HG02852 (cell line): ENCODE data around the gene NXPH1.

Experiments
- ATAC-seq: cut with Tn5 transposase; IDR thresholded peaks from one replicate; pipeline ENCODE4 v1.9.1; 2021; ENCODE audit warnings: mild to moderate bottlenecking, moderate library complexity; ENCODE audit not compliant: unreplicated experiment

Gene NXPH1

DNA sequence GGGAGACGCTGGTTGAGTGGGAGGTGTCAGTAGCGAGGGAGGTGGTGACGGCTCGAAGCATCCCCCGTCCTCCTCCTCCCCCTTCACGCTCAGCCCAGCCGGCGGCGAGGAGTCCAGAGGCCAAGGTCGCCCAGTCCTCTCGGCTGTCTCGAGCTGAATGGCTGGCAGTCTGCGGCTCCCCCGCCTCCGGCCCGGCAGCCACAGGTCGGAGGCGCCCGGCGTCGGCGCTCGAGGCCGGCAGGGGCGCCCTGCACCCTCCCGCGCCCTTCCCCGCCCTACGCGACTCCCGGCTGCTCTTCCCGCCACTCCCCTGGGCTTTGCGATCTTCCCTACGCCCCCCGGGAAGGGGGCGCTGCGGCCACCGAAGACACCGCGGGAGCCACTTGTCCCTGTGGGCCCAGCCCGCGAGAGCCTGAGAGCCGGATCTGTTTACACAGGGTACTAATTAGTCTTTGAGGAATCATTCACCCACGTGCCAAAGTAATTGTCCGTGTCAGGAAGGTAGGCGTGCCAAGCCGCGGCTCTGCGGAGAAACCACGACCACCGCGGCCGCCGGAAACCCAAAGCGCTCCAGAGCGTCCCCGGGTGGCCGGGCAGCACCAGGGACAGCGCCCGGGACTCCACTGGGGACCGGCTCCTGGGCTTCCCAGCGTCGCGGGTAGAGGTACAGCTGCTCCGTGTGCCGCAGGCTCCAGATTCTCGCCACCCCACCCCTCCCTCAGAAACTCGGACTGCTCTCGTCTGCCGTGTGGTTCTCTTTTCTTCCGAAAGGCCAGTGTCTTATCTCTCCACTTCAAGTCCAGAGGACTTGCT is at the start of gene NXPH1:
Gene NXPH1 (plus strand): TSS at position 133 of the 813 bp plus-strand sequence.
- no peak for ATAC-seq

DNA sequence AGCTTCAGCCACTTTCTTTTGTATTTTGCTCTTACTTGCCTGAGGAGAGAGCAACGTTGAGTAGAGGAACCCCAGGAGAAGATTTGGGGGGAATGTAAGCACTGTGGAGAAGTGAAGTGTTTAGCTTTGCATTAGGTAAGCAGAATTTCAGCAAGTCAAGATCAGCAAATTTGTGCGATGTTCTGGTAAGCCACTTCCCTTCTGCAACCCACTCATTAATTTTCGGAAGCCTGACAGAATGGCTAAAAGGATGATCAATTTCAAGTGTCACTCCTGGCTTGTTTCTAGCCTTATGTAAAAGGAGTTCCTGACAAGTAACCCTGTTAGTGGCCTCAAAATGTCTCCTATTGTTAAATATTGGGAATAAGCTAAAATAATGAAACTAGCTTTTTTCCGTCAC is 48.5 kb upstream of the NXPH1 start:
- ATAC-seq: peak; percentile 26

DNA sequence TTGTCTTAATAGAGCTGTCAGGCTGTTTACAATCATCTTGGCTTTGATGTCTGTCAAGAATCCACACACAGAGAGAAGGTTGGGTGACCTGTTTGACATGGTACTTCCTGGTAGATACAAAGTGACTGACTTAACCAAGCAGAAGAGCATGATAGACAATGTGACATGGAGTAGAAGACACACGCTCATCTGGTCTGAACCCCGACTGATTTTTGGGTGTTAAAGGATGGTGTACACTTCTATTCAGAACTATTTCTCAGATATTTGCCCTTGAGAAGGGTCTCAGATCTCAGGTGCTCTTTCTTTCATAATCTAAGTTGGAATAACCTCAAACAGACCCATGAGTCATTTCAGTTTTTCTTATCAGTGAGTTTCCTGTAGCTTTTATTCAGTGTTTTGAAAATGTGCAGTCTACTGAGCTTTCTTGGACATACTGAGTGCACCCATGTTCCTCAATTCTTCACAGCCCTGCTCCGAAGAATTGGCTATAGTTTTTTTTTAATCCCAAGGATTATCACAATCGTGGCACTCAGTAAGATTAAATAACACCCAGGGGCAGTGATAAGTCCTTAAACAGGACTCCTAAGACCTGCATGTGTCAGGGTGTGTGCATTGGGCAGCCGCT is 46.4 kb upstream of the NXPH1 start:
- peak; percentile 82 for ATAC-seq

DNA sequence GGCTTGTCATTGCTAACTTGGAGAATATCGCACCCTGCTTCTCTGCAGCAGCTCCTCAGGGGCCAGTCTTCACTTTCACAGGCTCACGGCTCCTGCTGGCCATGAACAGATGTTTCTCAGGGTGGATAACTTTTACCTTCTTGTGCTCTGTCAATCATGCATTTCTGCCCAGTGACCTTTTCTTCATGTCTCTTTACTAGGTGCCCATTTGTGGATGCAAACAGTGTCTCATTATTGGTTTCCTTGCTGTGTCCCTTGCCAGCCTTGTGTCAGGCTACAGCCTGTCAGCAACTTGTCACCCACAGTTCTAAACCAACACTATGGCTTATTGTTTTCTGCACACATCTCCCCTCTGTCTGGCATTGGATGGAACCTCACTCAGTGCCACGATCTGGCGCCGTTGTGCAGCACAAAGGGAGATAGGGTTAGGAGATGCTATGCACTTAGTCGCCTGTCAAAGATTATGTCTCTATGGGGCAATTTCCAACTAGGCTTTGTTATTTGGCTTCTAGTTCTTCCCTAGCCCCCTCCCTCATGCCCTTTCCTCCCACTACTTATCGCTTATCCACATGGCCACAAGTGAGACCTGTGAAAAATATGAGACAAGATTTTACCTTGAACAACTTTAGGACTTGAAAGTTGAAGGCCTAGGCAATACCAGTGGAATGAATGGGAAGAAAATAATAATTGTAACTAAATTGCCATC is 45.7 kb upstream of the NXPH1 start:
- ATAC-seq: peak; percentile 62

DNA sequence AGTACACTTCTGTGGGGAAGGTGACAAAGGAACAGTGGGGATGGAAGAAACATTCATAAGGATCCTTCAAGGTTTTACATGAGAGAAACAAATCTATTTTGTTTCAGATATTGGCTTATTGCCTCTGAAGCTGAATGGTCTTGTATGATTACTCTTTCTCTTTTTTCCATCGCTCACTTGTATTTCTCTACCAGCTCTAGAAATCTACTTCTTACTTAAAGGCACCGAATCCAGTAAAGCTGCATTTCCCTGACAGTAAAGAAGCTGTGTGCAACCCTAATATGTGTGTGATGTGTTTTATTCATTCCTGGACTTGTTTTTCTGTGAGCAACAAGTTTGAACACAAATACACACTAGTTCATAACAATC is 45.2 kb upstream of the NXPH1 start:
- no peak for ATAC-seq

DNA sequence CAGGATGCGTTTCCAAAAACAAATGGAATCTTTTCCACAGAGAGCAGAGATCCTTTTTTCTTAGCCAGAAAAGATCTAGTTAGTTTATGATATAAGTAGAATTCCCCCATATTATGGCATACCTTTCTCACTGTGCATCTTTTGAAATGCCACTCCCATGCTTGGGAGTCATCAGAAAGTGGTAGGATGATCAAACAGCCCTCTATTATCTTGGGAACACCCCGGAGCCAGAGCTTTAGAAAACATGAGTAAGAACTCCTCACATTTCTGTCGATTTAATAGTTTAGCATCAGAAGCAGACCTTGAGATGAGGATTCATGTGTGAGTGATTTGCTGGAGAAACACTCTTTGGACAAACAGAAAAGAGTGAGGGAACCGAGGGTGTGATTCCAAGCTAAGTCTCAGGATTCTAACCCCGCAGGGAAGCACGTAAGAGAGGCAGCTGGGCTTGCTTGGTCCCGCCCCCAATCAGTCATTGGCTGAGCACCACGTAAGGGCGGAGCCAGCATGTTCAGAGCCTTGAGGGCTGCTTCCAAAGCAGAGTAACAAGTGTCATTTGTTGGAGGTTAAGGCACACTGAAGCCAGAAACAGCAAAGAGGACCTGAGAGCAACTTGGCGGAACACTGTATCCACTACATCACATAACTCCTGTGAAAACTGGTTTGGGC is 43.7 kb upstream of the NXPH1 start:
- no peak for ATAC-seq

DNA sequence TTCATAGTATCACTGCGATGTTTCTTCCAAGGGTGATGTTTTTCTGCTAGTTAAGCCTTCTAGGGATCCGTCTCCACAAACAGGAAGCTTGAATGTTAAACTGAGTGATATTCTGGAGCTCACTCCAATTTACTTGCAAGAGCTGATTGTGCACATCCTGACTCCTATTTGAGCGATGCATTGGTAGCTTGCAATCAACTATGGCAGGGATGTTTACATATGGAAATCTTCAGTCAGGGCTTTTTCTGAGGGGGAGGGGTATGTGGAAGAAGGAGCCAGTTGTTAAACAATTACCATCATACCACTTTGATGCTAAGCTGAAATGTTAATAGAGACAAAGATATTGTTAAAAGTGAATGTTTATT is 43.2 kb upstream of the NXPH1 start:
- no peak for ATAC-seq

DNA sequence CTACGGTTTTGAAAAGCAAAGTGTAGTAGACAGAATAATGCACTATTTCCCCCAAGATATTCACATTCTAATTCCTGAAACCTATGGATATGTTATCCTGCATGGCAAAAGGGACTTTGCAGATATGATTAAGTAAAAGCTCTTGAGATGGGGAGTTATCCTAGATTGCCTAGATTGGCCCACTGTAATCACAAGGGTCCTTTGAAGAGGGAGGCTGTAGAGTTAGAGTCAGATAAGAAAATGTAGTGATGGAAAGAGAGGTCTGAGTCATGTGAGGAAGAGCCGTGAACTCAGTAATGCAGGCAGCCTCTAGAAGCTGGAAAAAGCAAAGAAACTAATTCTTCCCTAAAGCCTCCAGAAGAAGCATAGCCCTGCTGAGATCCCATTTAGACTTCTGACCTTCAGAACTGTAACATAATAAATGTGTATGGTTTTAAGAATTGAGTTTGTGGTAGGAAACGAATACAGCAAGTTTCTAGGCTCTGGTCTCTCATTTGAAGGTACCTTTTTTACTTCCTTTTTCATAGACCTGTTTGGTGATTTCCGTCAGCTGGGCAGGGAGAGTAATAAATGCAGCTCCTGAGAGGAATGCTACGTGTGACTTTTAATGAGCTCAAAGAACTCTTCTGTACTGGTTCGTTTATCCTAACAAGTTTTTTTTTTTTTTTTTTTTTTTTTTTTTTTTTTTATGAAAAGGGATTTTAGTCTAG is 41.9 kb upstream of the NXPH1 start:
- ATAC-seq: no peak

DNA sequence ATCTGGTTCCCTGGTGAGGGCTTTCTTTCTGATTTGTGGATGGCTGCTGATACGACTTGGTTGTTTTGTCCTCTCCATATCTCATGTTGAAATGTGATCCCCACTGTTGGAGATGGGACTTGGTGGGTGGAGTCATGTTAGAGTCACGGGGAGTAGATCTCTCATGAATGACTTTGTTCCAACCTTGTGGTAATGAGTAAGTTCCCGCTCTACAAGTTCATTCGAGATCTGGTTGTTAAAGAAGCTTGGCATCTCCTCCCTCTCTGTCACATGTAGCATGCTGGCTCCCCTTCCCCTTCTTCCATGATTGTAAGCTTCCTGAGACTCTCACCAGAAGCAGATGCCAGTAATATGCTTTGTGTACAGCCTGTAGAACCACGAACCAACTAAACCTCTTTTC is 37.1 kb upstream of the NXPH1 start:
- no peak for ATAC-seq

DNA sequence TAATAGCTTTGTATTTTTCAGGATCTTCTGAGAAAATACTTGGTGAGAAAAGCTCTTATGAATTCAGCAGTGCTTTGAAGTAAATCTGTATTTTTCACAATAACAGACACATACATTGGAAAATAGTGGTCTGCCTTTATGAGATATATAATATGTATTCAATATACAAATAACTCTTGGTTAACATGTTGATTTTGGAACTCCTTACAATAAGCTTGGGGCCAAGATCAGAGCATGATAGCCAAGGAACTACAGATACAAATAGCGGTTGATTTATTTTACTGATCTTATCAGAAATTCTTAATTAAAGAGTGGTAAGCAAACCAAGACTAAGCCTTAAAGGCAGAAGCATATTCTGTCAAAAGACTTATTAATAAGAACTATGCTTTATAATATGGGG is 24.5 kb upstream of the NXPH1 start:
- ATAC-seq: no peak

DNA sequence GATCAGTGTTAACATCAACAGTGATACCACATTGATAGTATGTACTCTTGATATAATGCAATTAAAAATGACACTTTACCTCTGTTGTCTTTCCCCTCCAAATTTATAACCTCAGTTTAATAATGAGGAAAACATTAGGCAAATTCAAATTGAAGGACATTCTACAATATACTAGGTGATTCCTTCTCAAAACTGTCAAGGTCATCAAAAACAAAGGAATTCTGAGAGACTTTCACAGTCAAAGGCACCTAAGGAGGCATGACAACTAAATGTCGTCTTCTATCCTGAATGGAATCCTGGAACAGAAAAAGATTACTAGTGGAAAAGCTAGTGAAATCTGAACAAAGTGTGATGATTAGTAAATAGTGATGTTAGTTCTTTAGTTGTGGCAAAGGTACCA is 22.3 kb upstream of the NXPH1 start:
- ATAC-seq: no peak

DNA sequence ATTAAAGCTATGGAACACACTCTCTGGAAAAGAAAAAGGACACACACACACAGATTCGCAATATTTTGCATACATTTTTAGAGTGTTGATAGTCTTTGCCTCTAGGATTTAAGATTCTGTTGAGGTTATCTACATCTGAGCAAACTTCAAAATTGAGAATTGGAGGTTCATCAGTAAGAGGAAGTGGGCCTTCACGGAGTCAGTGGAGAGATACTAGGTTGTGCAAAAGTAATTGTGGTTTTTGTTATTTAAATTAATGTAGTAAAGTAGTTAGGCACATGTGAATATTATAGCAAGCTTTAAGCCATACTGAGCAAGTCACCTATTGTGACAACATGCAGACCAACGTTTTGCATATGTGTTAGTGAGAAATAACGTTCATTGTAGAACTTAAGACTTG is 19.8 kb upstream of the NXPH1 start:
- no peak for ATAC-seq

DNA sequence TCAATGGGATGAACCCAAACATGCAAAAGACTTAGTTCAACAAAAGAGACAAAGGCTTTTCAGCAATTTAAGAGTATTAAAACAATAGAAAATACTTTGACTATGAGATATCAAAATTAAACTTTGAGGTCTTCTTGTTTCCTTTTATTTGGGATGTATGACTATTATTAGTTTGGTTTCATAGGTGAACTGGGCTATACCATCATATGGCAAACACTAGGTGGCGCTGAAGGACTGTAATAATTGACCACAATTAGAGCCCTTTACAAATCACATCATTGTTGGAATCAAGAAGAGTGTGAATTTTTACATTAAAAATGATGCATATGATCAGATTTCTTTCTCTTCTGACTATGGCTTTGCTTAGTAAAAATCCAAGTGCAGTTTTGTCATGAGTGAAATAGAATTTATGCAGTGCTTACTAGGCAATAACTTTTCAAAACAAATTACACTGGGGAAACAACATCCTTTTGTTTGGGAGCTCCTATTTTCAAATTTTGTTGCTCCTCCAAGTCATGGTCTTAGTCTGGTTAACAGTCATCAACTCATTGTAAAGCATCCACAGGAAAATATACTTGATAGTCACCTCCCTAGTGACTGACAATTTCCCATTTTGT is 14.7 kb upstream of the NXPH1 start:
- ATAC-seq: peak; percentile 87

DNA sequence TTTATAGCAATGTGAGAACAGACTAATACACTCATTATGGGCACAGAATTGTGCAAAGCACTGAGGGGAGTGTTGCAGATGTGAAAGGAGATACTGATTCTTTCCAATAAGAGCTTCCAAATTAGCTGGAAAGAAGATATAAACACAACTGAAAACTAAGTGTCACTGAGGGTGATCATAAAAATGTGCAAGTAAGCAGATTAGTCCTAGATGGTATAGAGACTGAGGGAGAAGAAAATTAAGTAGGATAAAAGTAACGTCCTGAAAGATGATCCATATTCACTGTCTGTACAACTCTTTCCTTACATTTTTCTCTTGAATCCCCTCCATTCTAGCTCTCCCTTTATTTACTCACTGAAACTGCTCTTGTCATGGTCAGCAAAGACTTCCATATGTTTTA is 11.2 kb upstream of the NXPH1 start:
- no peak for ATAC-seq

DNA sequence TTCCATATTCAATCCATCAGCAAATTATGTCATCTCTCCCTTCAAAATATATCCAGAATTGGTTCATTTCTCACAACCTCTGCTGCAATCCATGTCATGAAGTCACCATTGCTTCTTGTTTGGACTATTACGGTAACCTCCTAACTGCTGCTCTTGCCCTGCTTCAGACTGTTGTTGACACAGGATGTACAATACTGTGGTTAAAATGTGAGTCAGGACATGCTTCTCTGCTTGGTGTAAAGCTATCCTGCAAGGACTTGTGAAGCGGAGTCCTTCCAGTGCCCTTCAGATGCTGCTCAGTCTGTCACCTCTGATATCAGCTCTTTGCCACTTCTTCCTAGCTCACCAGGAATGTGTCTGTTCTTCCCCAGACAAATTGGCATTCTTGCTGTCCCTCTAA is 10.4 kb upstream of the NXPH1 start:
- no peak for ATAC-seq

DNA sequence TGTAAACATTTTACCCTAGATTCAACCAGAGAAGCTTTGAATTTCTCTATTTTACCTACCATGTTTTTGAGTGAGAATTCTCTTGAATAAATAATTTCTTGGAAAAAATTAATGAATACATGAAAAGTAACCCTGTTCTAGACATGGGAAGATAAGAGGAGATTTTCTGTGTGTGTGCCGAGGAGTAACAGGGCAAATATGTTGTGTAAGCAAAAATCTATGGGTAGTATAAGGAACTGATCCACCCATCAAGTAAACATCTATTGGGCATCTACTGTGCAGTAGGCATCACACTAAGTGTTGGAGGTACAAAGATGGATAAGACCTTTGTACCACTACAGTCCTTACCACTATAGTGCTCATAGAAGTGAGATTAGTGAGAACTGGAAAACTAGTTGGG is 8.2 kb upstream of the NXPH1 start:
- no peak for ATAC-seq

DNA sequence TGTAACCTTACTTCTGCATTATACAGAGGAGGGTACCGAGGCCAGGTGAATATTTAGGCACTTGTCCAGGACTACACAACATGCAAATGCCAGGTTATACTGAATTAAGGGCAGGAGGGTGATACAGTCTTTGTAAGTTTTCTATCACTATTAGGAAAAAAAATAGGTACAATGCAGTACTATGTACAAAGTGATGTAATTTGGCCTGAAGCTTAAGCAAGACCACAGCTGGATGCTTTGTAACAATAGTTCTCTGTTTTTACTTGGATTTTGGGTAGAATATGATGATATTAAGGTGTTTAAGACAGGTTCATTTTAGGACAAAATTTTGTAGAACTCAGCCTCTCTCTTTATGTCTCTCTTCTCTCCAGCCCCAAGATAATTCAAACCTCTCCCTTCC is 2.8 kb upstream of the NXPH1 start:
- no peak for ATAC-seq

DNA sequence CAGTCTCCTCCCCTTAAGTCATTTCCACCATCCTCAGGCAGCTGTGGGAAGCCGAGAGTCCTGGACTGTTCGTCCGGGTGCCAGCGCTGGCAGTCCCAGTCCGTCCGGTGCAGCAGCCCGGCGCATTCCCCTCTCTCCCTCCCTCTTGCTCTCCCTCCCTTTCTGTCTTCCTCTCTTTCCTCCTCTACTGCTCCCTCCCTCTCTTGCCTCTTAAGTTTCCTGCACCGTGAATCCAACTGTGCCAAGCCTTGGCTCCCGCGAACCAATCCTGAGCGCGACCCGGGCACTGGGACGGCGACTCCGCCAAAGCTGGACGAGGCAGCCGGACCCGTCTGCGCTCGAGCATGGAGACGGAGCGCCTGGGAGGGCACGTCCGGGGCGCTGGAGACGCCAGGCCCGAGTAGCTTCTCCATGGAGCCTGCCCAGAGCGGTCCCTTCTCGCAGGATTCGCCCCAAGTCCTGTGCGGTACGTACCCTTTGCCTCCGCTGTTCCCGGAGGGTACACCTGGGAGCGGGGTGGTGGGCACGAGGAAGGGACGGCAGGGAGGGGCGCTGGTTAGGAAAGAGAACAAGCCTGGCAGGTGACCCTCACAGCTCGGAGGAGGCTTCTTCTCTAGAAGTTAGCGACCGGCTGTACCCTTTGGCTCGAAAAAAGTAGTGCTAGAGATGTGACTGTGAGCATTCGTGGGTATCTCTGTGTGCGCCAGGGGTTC is 1.0 kb downstream of the NXPH1 start:
- no peak for ATAC-seq

DNA sequence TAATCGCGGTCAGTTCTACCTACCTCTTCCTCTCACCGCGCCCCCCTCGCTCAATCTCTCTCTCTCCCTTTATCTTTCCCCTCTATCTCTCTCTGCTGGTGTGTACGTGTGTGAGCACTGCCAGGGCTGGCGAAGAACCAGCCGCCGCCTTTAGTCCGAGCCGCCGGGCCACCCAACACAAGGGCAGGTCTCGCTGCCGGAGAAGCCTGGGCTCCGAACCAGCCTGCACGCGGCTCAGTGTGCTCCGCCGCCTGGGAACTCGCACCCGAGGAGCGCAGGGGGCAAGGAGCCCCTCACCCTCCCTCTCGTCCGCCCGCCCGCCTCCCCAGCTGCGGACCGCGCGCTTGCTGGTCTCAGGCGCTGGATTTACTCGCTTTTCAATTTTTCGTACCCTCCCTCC is 1.7 kb downstream of the NXPH1 start:
- no peak for ATAC-seq
